Measurements from ENCODE around the gene ZNF106. TPM values are rescaled to one million over a fixed set of nuclear protein-coding genes. Genes with fewer than 3 reads are reported as not detected.

ZNF106 gene
- total RNA-seq, 1 donor from 2014 or later: 69.6 TPM

DNA sequence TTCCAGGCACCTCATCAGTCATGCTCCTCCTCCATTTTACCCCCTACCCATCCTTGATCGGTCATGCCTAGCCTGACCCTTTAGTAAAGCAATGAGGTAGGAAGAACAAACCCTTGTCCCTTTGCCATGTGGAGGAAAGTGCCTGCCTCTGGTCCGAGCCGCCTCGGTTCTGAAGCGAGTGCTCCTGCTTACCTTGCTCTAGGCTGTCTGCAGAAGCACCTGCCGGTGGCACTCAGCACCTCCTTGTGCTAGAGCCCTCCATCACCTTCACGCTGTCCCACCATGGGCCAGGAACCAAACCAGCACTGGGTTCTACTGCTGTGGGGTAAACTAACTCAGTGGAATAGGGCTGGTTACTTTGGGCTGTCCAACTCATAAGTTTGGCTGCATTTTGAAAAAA, 79.1 kb downstream of the ZNF106 start:
- H3K4me1 Mint-ChIP-seq (ENCODE audit: low read depth, unreplicated experiment): peaks cover 1% of the 10 kb centered on the region
- H3K4me3 Mint-ChIP-seq (ENCODE audit: unreplicated experiment): no peak overlapping the region
- Histone ChIP-seq H2AFZ (ENCODE audit: low read depth, low read length) (no peak overlapping the region), H3K4me3 (ENCODE audit: insufficient read depth, low read depth, low read length) (no peak overlapping the region), H4K20me1 (ENCODE audit: insufficient read depth, low read length) (no peaks in the 10 kb centered on the region), H3K27me3 (ENCODE audit: insufficient read depth, low read length) (no peaks in the 10 kb centered on the region), H3K36me3 (ENCODE audit: insufficient read depth, low read length) (peaks cover 17% of the 10 kb centered on the region), H3K4me2 (ENCODE audit: low read length) (no peak overlapping the region), H3K4me1 (ENCODE audit: insufficient read depth, low read length) (peaks cover 7% of the 10 kb centered on the region), H3K9me3 (ENCODE audit: insufficient read depth, low read depth, low read length) (peaks cover 3% of the 10 kb centered on the region), H3K27ac (ENCODE audit: low read depth, low read length) (no peak overlapping the region), H3K9ac (ENCODE audit: low read length) (no peak overlapping the region), H3K79me2 (ENCODE audit: insufficient read depth, low read length) (no peaks in the 10 kb centered on the region)
- FAIRE-seq (no peak), DNase-seq (ENCODE audit: low read depth) (no peak)
- H3K27ac Mint-ChIP-seq (ENCODE audit: unreplicated experiment): no peak overlapping the region
- peaks cover 35% of the 10 kb centered on the region for H3K36me3 Mint-ChIP-seq (ENCODE audit: low read depth, unreplicated experiment)
- no peaks in the 10 kb centered on the region for H3K27me3 Mint-ChIP-seq (ENCODE audit: low read depth, unreplicated experiment)
- H3K9me3 Mint-ChIP-seq (ENCODE audit: unreplicated experiment): no peaks in the 10 kb centered on the region
- TF ChIP-seq EZH2 (IDR thresholded peaks at IDR 0.05; ENCODE audit: insufficient read depth, low read length): no peak
- TF ChIP-seq, protein P1, sequence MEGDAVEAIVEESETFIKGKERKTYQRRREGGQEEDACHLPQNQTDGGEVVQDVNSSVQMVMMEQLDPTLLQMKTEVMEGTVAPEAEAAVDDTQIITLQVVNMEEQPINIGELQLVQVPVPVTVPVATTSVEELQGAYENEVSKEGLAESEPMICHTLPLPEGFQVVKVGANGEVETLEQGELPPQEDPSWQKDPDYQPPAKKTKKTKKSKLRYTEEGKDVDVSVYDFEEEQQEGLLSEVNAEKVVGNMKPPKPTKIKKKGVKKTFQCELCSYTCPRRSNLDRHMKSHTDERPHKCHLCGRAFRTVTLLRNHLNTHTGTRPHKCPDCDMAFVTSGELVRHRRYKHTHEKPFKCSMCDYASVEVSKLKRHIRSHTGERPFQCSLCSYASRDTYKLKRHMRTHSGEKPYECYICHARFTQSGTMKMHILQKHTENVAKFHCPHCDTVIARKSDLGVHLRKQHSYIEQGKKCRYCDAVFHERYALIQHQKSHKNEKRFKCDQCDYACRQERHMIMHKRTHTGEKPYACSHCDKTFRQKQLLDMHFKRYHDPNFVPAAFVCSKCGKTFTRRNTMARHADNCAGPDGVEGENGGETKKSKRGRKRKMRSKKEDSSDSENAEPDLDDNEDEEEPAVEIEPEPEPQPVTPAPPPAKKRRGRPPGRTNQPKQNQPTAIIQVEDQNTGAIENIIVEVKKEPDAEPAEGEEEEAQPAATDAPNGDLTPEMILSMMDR (IDR thresholded peaks at IDR 0.05; ENCODE audit: insufficient read depth, low read depth, low read length): no peak

DNA sequence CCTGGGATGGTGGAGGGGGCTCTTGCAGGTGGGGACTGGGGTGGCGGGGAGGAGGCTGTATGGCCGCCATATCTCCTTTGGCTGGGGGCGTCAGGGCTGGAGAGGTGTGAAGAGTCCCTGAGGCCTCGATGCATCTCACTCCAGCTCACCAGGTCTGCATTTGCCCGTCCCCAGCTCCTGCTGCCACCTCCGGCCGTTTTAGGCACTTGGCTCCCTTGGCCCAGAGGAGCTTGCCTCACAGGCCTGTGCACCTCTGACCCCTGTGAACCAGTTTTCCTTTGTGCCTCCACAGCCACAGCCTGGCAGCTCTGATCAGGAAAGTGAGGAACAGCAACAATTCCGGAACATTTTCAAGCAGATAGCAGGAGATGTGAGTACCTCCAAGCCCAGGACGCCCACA, 81.9 kb downstream of the ZNF106 start:
- no peaks in the 10 kb centered on the region for H3K4me1 Mint-ChIP-seq (ENCODE audit: low read depth, unreplicated experiment)
- H3K36me3 Mint-ChIP-seq (ENCODE audit: low read depth, unreplicated experiment): peaks cover 26% of the 10 kb centered on the region
- Histone ChIP-seq H3K9me3 (ENCODE audit: insufficient read depth, low read depth, low read length) (no peaks in the 10 kb centered on the region), H3K27me3 (ENCODE audit: insufficient read depth, low read length) (no peaks in the 10 kb centered on the region), H3K4me3 (ENCODE audit: insufficient read depth, low read depth, low read length) (no peak overlapping the region), H3K4me1 (ENCODE audit: insufficient read depth, low read length) (peaks cover 2% of the 10 kb centered on the region), H3K4me2 (ENCODE audit: low read length) (no peak overlapping the region), H3K36me3 (ENCODE audit: insufficient read depth, low read length) (peaks cover 3% of the 10 kb centered on the region), H3K27ac (ENCODE audit: low read depth, low read length) (no peak overlapping the region), H3K79me2 (ENCODE audit: insufficient read depth, low read length) (no peaks in the 10 kb centered on the region), H3K9ac (ENCODE audit: low read length) (no peak overlapping the region), H4K20me1 (ENCODE audit: insufficient read depth, low read length) (no peaks in the 10 kb centered on the region), H2AFZ (ENCODE audit: low read depth, low read length) (no peak overlapping the region)
- no peak for TF ChIP-seq EZH2 (IDR thresholded peaks at IDR 0.05; ENCODE audit: insufficient read depth, low read length)
- TF ChIP-seq, protein P1 (IDR thresholded peaks at IDR 0.05; ENCODE audit: insufficient read depth, low read depth, low read length): no peak
- no peak for DNase-seq (ENCODE audit: low read depth)
- H3K9me3 Mint-ChIP-seq (ENCODE audit: unreplicated experiment): no peaks in the 10 kb centered on the region
- H3K27ac Mint-ChIP-seq (ENCODE audit: unreplicated experiment): no peak overlapping the region
- H3K27me3 Mint-ChIP-seq (ENCODE audit: low read depth, unreplicated experiment): no peaks in the 10 kb centered on the region
- H3K4me3 Mint-ChIP-seq (ENCODE audit: unreplicated experiment): no peak overlapping the region
- no peak for FAIRE-seq

DNA sequence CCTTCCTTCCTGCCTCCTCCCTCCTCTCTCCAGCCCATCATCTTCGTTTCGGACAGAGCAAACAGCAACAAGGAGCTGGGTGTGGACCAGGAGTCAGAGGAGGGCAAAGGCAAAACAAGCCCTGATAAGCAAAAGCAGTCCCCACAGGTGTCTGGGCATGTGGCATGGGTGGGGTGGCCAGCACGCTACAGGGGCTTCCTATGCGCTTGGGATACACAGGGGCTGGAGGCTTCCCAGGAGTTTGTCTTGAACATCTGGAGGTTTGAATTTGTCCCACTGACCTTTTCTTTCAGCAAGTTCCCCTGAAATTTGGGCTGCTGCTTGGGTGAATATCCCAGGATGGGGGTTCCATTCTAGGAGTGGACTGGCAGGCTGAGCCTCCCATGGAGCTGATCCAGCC, 82.8 kb downstream of the ZNF106 start:
- no peak for TF ChIP-seq EZH2 (IDR thresholded peaks at IDR 0.05; ENCODE audit: insufficient read depth, low read length)
- TF ChIP-seq, protein P1 (IDR thresholded peaks at IDR 0.05; ENCODE audit: insufficient read depth, low read depth, low read length): no peak
- DNase-seq (ENCODE audit: low read depth) (no peak), FAIRE-seq (no peak)
- peaks cover 3% of the 10 kb centered on the region for H3K36me3 ChIP-seq (ENCODE audit: insufficient read depth, low read length)
- H3K79me2 ChIP-seq (ENCODE audit: insufficient read depth, low read length): no peaks in the 10 kb centered on the region
- Mint-ChIP-seq H3K4me3 (ENCODE audit: unreplicated experiment) (no peak overlapping the region), H3K36me3 (ENCODE audit: low read depth, unreplicated experiment) (peaks cover 26% of the 10 kb centered on the region), H3K4me1 (ENCODE audit: low read depth, unreplicated experiment) (no peaks in the 10 kb centered on the region), H3K9me3 (ENCODE audit: unreplicated experiment) (no peaks in the 10 kb centered on the region), H3K27ac (ENCODE audit: unreplicated experiment) (no peak overlapping the region), H3K27me3 (ENCODE audit: low read depth, unreplicated experiment) (no peaks in the 10 kb centered on the region)
- no peak overlapping the region for H3K4me3 ChIP-seq (ENCODE audit: insufficient read depth, low read depth, low read length)
- no peak overlapping the region for H3K9ac ChIP-seq (ENCODE audit: low read length)
- no peaks in the 10 kb centered on the region for H3K4me1 ChIP-seq (ENCODE audit: insufficient read depth, low read length)
- H3K9me3 ChIP-seq (ENCODE audit: insufficient read depth, low read depth, low read length): no peaks in the 10 kb centered on the region
- no peaks in the 10 kb centered on the region for H4K20me1 ChIP-seq (ENCODE audit: insufficient read depth, low read length)
- no peak overlapping the region for H2AFZ ChIP-seq (ENCODE audit: low read depth, low read length)
- H3K27me3 ChIP-seq (ENCODE audit: insufficient read depth, low read length): no peaks in the 10 kb centered on the region
- no peak overlapping the region for H3K27ac ChIP-seq (ENCODE audit: low read depth, low read length)
- H3K4me2 ChIP-seq (ENCODE audit: low read length): no peak overlapping the region
